A549 (cell line): Measurements from ENCODE around the gene ZMYND10. TPM values are rescaled to one million over a fixed set of nuclear protein-coding genes. Genes with fewer than 3 reads are reported as not detected.

Experiments
- ATAC-seq, 2 experiments: fragments of 200-7000 bp in 1 of 2; fragments of >200 bp in 1 of 2; cut with Nextera tagmentation in 1 of 2; cut with Tn5 transposase in 1 of 2; 3 replicates each; pipeline versions ENCODE4 v1.8.0 to v1.9.1; 2018 to 2020; ENCODE audit warnings: mild to moderate bottlenecking in 1 of 2, moderate library complexity in 1 of 2
- CTCF ChIA-PET: fragments of 300-600 bp; sonication (Branson Sonifier 250); formaldehyde crosslinking; extraction: SDS; loops from one replicate; lab custom pipeline; 2021; ENCODE audit warnings: antibody characterized with exemption, inconsistent platforms; lab: Yijun Ruan, JAX
- POLR2A ChIA-PET: fragments of 350-600 bp; formaldehyde crosslinking; extraction: SDS; loops from one replicate; lab custom pipeline; 2021; ENCODE audit warnings: antibody characterized with exemption, inconsistent platforms; lab: Yijun Ruan, JAX
- DNase-seq, 2 experiments: peaks; one replicate each; pipeline versions ENCODE4 v3.0.0 to v3.0.0-alpha.2; 2011 to 2016; ENCODE audit warnings: low read depth in 1 of 2, low spot score in 1 of 2
- FAIRE-seq: peaks from 2 replicates; lab custom pipeline; 2011; peaks lifted over from hg19 to GRCh38; lab: Jason Lieb, UNC
- H3K27ac ChIP-seq, 2 experiments: fragments of >200 bp; sonication (Bioruptor Twin); formaldehyde crosslinking; 3 replicates each; pipeline ENCODE4 v1.5.1; 2016 to 2017
- H3K4me1 ChIP-seq: fragments of >200 bp; sonication (Bioruptor Twin); formaldehyde crosslinking; 3 replicates; pipeline ENCODE4 v1.6.1; 2016
- H3K4me2 ChIP-seq: fragments of >200 bp; sonication (Bioruptor Twin); formaldehyde crosslinking; 3 replicates; pipeline ENCODE4 v1.6.1; 2016
- H3K4me3 ChIP-seq: fragments of >200 bp; sonication (Bioruptor Twin); formaldehyde crosslinking; 3 replicates; pipeline ENCODE4 v1.5.1; 2016
- H3K9me3 ChIP-seq: fragments of >200 bp; sonication (Bioruptor Twin); formaldehyde crosslinking; 3 replicates; pipeline ENCODE4 v1.6.1; 2016
- CBX8 ChIP-seq: fragments of 200-600 bp; sonication (generic); IDR thresholded peaks from 2 replicates; pipeline ENCODE4 v1.6.1; 2016
- CEBPB ChIP-seq, 2 experiments: fragments of >200 bp in 1 of 2; sonication (Bioruptor Twin) in 1 of 2; formaldehyde crosslinking in 1 of 2; IDR thresholded peaks; 2 replicates each; pipeline ENCODE4 v1.6.1; 2012 to 2016
- CHD2 ChIP-seq: fragments of 150-350 bp; IDR thresholded peaks from 2 replicates; pipeline ENCODE4 v1.6.1; 2014; ENCODE audit warnings: low read length; ENCODE audit not compliant: partially characterized antibody
- CHD4 ChIP-seq: fragments of 200-600 bp; sonication (generic); IDR thresholded peaks from 2 replicates; pipeline ENCODE4 v1.6.1; 2016; ENCODE audit warnings: antibody characterized with exemption, mild to moderate bottlenecking, borderline replicate concordance
- EHMT2 ChIP-seq: fragments of 200-600 bp; sonication (generic); IDR thresholded peaks from 2 replicates; pipeline ENCODE4 v1.6.1; 2016; ENCODE audit warnings: antibody characterized with exemption, low read depth, mild to moderate bottlenecking, moderate library complexity
- EP300 ChIP-seq, 2 experiments: fragments of >200 bp; sonication (Bioruptor Twin); formaldehyde crosslinking; IDR thresholded peaks; 2 replicates in 1 of 2; 3 replicates in 1 of 2; pipeline ENCODE4 v1.6.1; 2016 to 2017
- FOSB ChIP-seq: fragments of 250-450 bp; sonication (Bioruptor Pico); IDR thresholded peaks from 2 replicates; pipeline ENCODE4 v1.5.0; 2020; ENCODE audit warnings: mild to moderate bottlenecking, moderate library complexity
- FOSL2 ChIP-seq, 2 experiments: fragments of 450-650 bp in 1 of 2; fragments of >200 bp in 1 of 2; sonication (Bioruptor Twin) in 1 of 2; formaldehyde crosslinking; IDR thresholded peaks; 2 replicates each; pipeline versions ENCODE4 v1.5.0 to v1.6.1; 2016 to 2020; ENCODE audit warnings: mild to moderate bottlenecking in 1 of 2, moderate library complexity in 1 of 2
- GATA3 ChIP-seq: IDR thresholded peaks from 2 replicates; pipeline ENCODE4 v1.6.1; 2012; ENCODE audit warnings: borderline replicate concordance
- HES2 ChIP-seq: fragments of >200 bp; sonication (Bioruptor Twin); formaldehyde crosslinking; IDR thresholded peaks from 2 replicates; pipeline ENCODE4 v1.6.1; 2016
- HMGXB4 ChIP-seq: fragments of 250-450 bp; sonication (Bioruptor Pico); IDR thresholded peaks from 2 replicates; pipeline ENCODE4 v1.5.0; 2021; ENCODE audit warnings: mild to moderate bottlenecking, moderate library complexity, borderline replicate concordance
- HOXB13 ChIP-seq: fragments of 250-450 bp; sonication (Bioruptor Pico); IDR thresholded peaks from 2 replicates; pipeline ENCODE4 v1.5.0; 2020; ENCODE audit warnings: low read depth, mild to moderate bottlenecking, moderate library complexity
- HOXB5 ChIP-seq: fragments of 250-450 bp; sonication (Bioruptor Pico); IDR thresholded peaks from 2 replicates; pipeline ENCODE4 v1.5.0; 2020; ENCODE audit warnings: mild to moderate bottlenecking, moderate library complexity
- JUN ChIP-seq, 2 experiments: fragments of >200 bp; sonication (Bioruptor Twin); formaldehyde crosslinking; IDR thresholded peaks; 2 replicates in 1 of 2; 3 replicates in 1 of 2; pipeline ENCODE4 v1.6.1; 2016 to 2017
- JUNB ChIP-seq: fragments of >200 bp; sonication (Bioruptor Twin); formaldehyde crosslinking; IDR thresholded peaks from 2 replicates; pipeline ENCODE4 v1.6.1; 2016
- KDM5A ChIP-seq: fragments of 200-600 bp; sonication (generic); IDR thresholded peaks from 2 replicates; pipeline ENCODE4 v1.6.1; 2016; ENCODE audit warnings: antibody characterized with exemption, mild to moderate bottlenecking
- MAFK ChIP-seq: fragments of 450-650 bp; IDR thresholded peaks from 2 replicates; pipeline ENCODE4 v1.6.1; 2014; ENCODE audit not compliant: partially characterized antibody
- MAX ChIP-seq: IDR thresholded peaks from 2 replicates; pipeline ENCODE4 v1.6.1; 2012
- MYC ChIP-seq: IDR thresholded peaks from 2 replicates; pipeline ENCODE4 v1.6.1; 2012; ENCODE audit warnings: mild to moderate bottlenecking, inconsistent platforms, low read length, improper control_type of control experiment, borderline replicate concordance
- NR3C1 ChIP-seq: fragments of >200 bp; sonication (Bioruptor Twin); formaldehyde crosslinking; IDR thresholded peaks from 3 replicates; pipeline ENCODE4 v1.6.1; 2017
- PBX3 ChIP-seq: IDR thresholded peaks from 2 replicates; pipeline ENCODE4 v1.6.1; 2012
- POLR2AphosphoS2 ChIP-seq: conservative IDR thresholded peaks from 2 replicates; pipeline ENCODE4 v1.6.1; 2012; ENCODE audit warnings: low read length, improper control_type of control experiment, inconsistent platforms
- RCOR1 ChIP-seq: fragments of 150-350 bp; IDR thresholded peaks from 2 replicates; pipeline ENCODE4 v1.6.1; 2014; ENCODE audit warnings: antibody characterized with exemption, low read length, low read depth
- RFX5 ChIP-seq: fragments of 450-650 bp; IDR thresholded peaks from 2 replicates; pipeline ENCODE4 v1.7.1; 2014; ENCODE audit warnings: antibody characterized with exemption, mild to moderate bottlenecking, moderate library complexity
- SMC3 ChIP-seq: fragments of >200 bp; sonication (Bioruptor Twin); formaldehyde crosslinking; IDR thresholded peaks from 3 replicates; pipeline ENCODE4 v1.6.1; 2018; ENCODE audit warnings: inconsistent platforms
- ZFP36 ChIP-seq: fragments of 450-650 bp; IDR thresholded peaks from 2 replicates; pipeline ENCODE4 v1.6.1; 2014; ENCODE audit warnings: borderline replicate concordance; ENCODE audit not compliant: partially characterized antibody
- ZSCAN20 ChIP-seq: fragments of 250-450 bp; sonication (Bioruptor Pico); IDR thresholded peaks from 2 replicates; pipeline ENCODE4 v1.8.0; 2022; ENCODE audit warnings: mild to moderate bottlenecking, moderate library complexity
- WGBS: methylation state at CpG from one replicate; pipeline ENCODE4 v1.1.6; 2017; ENCODE audit errors: missing lambda C conversion rate; 5-methylcytosine and 5-hydroxymethylcytosine counted together
- polyA plus RNA-seq, 4 experiments: library from polyadenylated mRNA; depleted of rRNA in 3 of 4; stranded (reverse); fragments of >200 nt; fragmentation: RNase III in 1 of 4; extraction: RNeasy Plus Mini Kit Qiagen cat#74134 plus additional on column Dnase treatment in 1 of 4; gene quantifications; 2 replicates in 3 of 4; 3 replicates in 1 of 4; pipeline ENCODE4 v1.2.3, GENCODE V29; 2011 to 2017

ZMYND10 gene
- polyA plus RNA-seq, 2 of the 4 experiments (the other 2 are of a cell fraction): 0.43 to 0.77 TPM

- POLR2A ChIA-PET: no interaction called here
- H3K4me2 ChIP-seq: no peak overlapping the region
- CTCF ChIA-PET: interaction anchor here (0.8 to 1.7 kb wide), 3 partner anchors 16 to 197 kb away, joined by 3 to 4 read pairs (median 3); no protein-coding TSS in a partner anchor
- TF ChIP-seq KDM5A: no peak
- no peak for TF ChIP-seq MAFK
- no peak for TF ChIP-seq ZFP36
- TF ChIP-seq EP300 (IDR thresholded peaks at IDR 0.05): no peak
- TF ChIP-seq NR3C1: no peak
- TF ChIP-seq RFX5: no peak
- TF ChIP-seq HOXB13 (CRISPR knock-in tag): no peak
- TF ChIP-seq JUN (IDR thresholded peaks at IDR 0.05): no peak
- TF ChIP-seq HMGXB4 (CRISPR knock-in tag): no peak
- no peak for TF ChIP-seq FOSL2 (IDR thresholded peaks at IDR 0.05)
- TF ChIP-seq FOSL2 (CRISPR knock-in tag; IDR thresholded peaks at IDR 0.05): no peak
- no peak for TF ChIP-seq MAX
- no peak for TF ChIP-seq HOXB5
- no peak for TF ChIP-seq FOSB
- TF ChIP-seq ZSCAN20 (CRISPR knock-in tag): no peak
- TF ChIP-seq POLR2AphosphoS2: no peak
- TF ChIP-seq SMC3: no peak
- no peak for TF ChIP-seq CHD4
- TF ChIP-seq, all 56 proteins: peak for 0
- ATAC-seq (no peak), FAIRE-seq (no peak), DNase-seq (no peak)
- Histone ChIP-seq H3K27ac (no peak overlapping the region), H3K9me3 (no peaks in the 10 kb centered on the region), H3K4me1 (peaks cover 43% of the 10 kb centered on the region), H3K4me3 (no peak overlapping the region)
- WGBS: 92% methylated on average over 3 of the region's 7 CpGs
These were observed 9.3 kb upstream of the ZMYND10 start for GRCh38 chr3:50354850-50355249.

GRCh38 chr3:50354186-50354764, 8.7 kb upstream of the ZMYND10 start:
- FAIRE-seq: no peak
- no peak overlapping the region for H3K4me3 ChIP-seq
- H3K4me2 ChIP-seq: no peak overlapping the region
- peaks cover 47% of the 10 kb centered on the region for H3K4me1 ChIP-seq
- POLR2A ChIA-PET: no interaction called here
- ATAC-seq: no peak
- H3K27ac ChIP-seq: no peak overlapping the region
- no peak for DNase-seq
- CTCF ChIA-PET: interaction anchor here (0.8 to 1.7 kb wide), 4 partner anchors 16 to 197 kb away, joined by 3 to 4 read pairs (median 3); no protein-coding TSS in a partner anchor
- 97% methylated on average over 5 of the region's 5 CpGs for WGBS
- TF ChIP-seq ZFP36: no peak
- TF ChIP-seq PBX3: no peak
- TF ChIP-seq JUNB: no peak
- no peak for TF ChIP-seq MYC
- TF ChIP-seq EHMT2: no peak
- no peak for TF ChIP-seq RCOR1
- TF ChIP-seq HES2: no peak
- no peak for TF ChIP-seq CBX8
- TF ChIP-seq CHD2: no peak
- no peak for TF ChIP-seq CEBPB (IDR thresholded peaks at IDR 0.05)
- no peak for TF ChIP-seq GATA3
- TF ChIP-seq, all 56 proteins: peak for 0
- no peaks in the 10 kb centered on the region for H3K9me3 ChIP-seq
